Panc1 (cell line): ENCODE measurements around the gene GGCX. TPM values are rescaled to one million over a fixed set of nuclear protein-coding genes. Genes with fewer than 3 reads are reported as not detected.

Experiments used
- ATAC-seq: fragments of 200-7000 bp; cut with Tn5 transposase; 2 replicates; pipeline ENCODE4 v1.9.1; 2020; ENCODE audit warnings: mild to moderate bottlenecking, moderate library complexity
- BruUV-seq: library from RNA; stranded (reverse); fragments of 400-500 nt; replicated peaks from 2 replicates; lab custom pipeline; 2021; lab: Mats Ljungman, UMichigan
- CTCF ChIA-PET: fragments of 300-600 bp; sonication (Branson Sonifier 250); formaldehyde crosslinking; loops from one replicate; lab custom pipeline; 2022; ENCODE audit warnings: antibody characterized with exemption; lab: Charles Lee
- POLR2A ChIA-PET: fragments of 300-600 bp; sonication (Branson Sonifier 250); formaldehyde crosslinking; loops from one replicate; lab custom pipeline; 2022; ENCODE audit warnings: antibody characterized with exemption; lab: Charles Lee
- DNase-seq: peaks from one replicate; pipeline ENCODE4 v3.0.0-alpha.2; 2010; ENCODE audit warnings: low read depth, low spot score
- H3K27ac ChIP-seq: 2 replicates; pipeline ENCODE4 v1.5.1; 2011; ENCODE audit warnings: mild to moderate bottlenecking, low read length, inconsistent platforms
- H3K27me3 ChIP-seq: fragments of 200-500 bp; sonication (Bioruptor generic); 2 replicates; pipeline ENCODE4 v1.6.0; 2014; ENCODE audit warnings: low read length, inconsistent platforms; ENCODE audit not compliant: control insufficient read depth, insufficient read depth
- H3K36me3 ChIP-seq: fragments of 200-500 bp; sonication (Bioruptor generic); 2 replicates; pipeline ENCODE4 v1.5.1; 2014; ENCODE audit warnings: inconsistent platforms, mild to moderate bottlenecking, low read length, moderate library complexity; ENCODE audit not compliant: control insufficient read depth, insufficient read depth
- H3K4me1 ChIP-seq: 2 replicates; pipeline ENCODE4 v1.5.1; 2011; ENCODE audit warnings: inconsistent platforms, mild to moderate bottlenecking, low read length, moderate library complexity; ENCODE audit not compliant: control insufficient read depth, insufficient read depth
- H3K4me3 ChIP-seq, 2 experiments: 2 replicates each; pipeline ENCODE4 v1.5.1; 2011 to 2012; ENCODE audit warnings: low read depth in 2 of 2, low read length in 2 of 2, mild to moderate bottlenecking in 2 of 2, inconsistent platforms in 1 of 2, moderate library complexity in 1 of 2
- H3K9me3 ChIP-seq: fragments of 200-500 bp; sonication (Bioruptor generic); 2 replicates; pipeline ENCODE4 v1.5.1; 2014; ENCODE audit warnings: low read depth, mild to moderate bottlenecking, inconsistent platforms, low read length, moderate library complexity; ENCODE audit not compliant: control insufficient read depth, insufficient read depth
- CTCF ChIP-seq: fragments of 450-650 bp; IDR thresholded peaks from 2 replicates; pipeline ENCODE4 v1.5.1; 2017; ENCODE audit warnings: mild to moderate bottlenecking
- POLR2AphosphoS5 ChIP-seq: IDR thresholded peaks from 2 replicates; pipeline ENCODE4 v1.6.1; 2012; ENCODE audit warnings: mild to moderate bottlenecking, low read depth, low read length, moderate library complexity
- REST ChIP-seq, 2 experiments: IDR thresholded peaks; 2 replicates each; pipeline ENCODE4 v1.6.1; 2011 to 2012; ENCODE audit warnings: low read depth in 2 of 2, control low read depth in 1 of 2, low read length in 1 of 2, mild to moderate bottlenecking in 1 of 2, moderate library complexity in 1 of 2; ENCODE audit not compliant: insufficient read depth in 1 of 2
- SIN3A ChIP-seq: IDR thresholded peaks from 2 replicates; pipeline ENCODE4 v1.6.1; 2012; ENCODE audit warnings: low read depth, mild to moderate bottlenecking, low read length, moderate library complexity, borderline replicate concordance; ENCODE audit not compliant: insufficient read depth
- TCF7L2 ChIP-seq: IDR thresholded peaks from 2 replicates; pipeline ENCODE4 v1.6.1; 2011; ENCODE audit warnings: mild to moderate bottlenecking, low read depth, low read length, inconsistent platforms
- in situ Hi-C: cut with HindIII; loops from 2 replicates; pipeline ENCODE4 v1.10.0; 2016; ENCODE audit warnings: low sequenced_read_pairs, low pct_unique_long_range_greater_than_20kb
- intact Hi-C: fragments of 100-400 bp; cut with micrococcal nuclease; formaldehyde crosslinking; loops from one replicate; pipeline ENCODE4 v1.10.0; 2022; ENCODE audit not compliant: unreplicated experiment
- total RNA-seq: library from RNA; stranded (reverse); gene quantifications from one replicate; pipeline ENCODE4 v1.2.1, GENCODE V29; 2021; ENCODE audit not compliant: unreplicated experiment

GGCX gene
- total RNA-seq, 1 experiment from 2014 or later = 64.1 TPM

GRCh38 chr2:85541262-85541661, 20.0 kb downstream of the GGCX start:
- Histone ChIP-seq H3K9me3 (no peaks in the 10 kb centered on the region), H3K27me3 (no peaks in the 10 kb centered on the region), H3K36me3 (peaks cover 41% of the 10 kb centered on the region), H3K27ac (peak overlapping the region; percentile 100), H3K4me1 (peaks cover 56% of the 10 kb centered on the region), H3K4me3 (peak overlapping the region; percentile 99 to 100)
- intact Hi-C loops = no loop called here
- BruUV-seq = no TSS peak
- no peak for TF ChIP-seq REST (IDR thresholded peaks at IDR 0.05; ENCODE audit: insufficient read depth in 1 of 2, low read depth in 2 of 2, low read length in 1 of 2)
- no peak for TF ChIP-seq TCF7L2
- TF ChIP-seq POLR2AphosphoS5 = peak; percentile 65; the same call in 1 of the 2 replicates
- no peak for TF ChIP-seq SIN3A
- TF ChIP-seq CTCF = no peak
- ATAC-seq (no peak), DNase-seq (no peak)
- POLR2A ChIA-PET = interaction anchor here (0.7 kb wide), 1 partner anchor 111 kb away, joined by 4 read pairs; no protein-coding TSS in a partner anchor
- in situ Hi-C loops = loop anchor here (25.0 kb wide), 1 partner anchor 129 kb away; the partner anchor contains the start of genes CAPG and SH2D6
- CTCF ChIA-PET = interaction anchor here (0.9 kb wide), 1 partner anchor 69 kb away, joined by 3 read pairs; no protein-coding TSS in a partner anchor

- peaks cover 37% of the 10 kb centered on the region for H3K36me3 ChIP-seq
- DNase-seq (no peak), ATAC-seq (no peak)
- intact Hi-C loops (no loop called here), in situ Hi-C loops (loop anchor here (25.0 kb wide), 1 partner anchor 128 kb away; the partner anchor contains the start of genes CAPG and SH2D6)
- POLR2A ChIA-PET = interaction anchor here (0.9 to 3.0 kb wide), 5 partner anchors 16 to 111 kb away, joined by 3 to 16 read pairs (median 8); no protein-coding TSS in a partner anchor
- CTCF ChIA-PET = interaction anchor here (0.6 to 2.3 kb wide), 3 partner anchors 90 to 121 kb away, joined by 3 to 11 read pairs (median 4); no protein-coding TSS in a partner anchor
- peak overlapping the region; percentile 100 for H3K27ac ChIP-seq
- H3K27me3 ChIP-seq = no peaks in the 10 kb centered on the region
- peaks cover 53% of the 10 kb centered on the region for H3K4me1 ChIP-seq
- BruUV-seq = no TSS peak
- TF ChIP-seq TCF7L2 (no peak), POLR2AphosphoS5 (peak; percentile 69)
- H3K4me3 ChIP-seq = peak overlapping the region; percentile 99 to 100
- H3K9me3 ChIP-seq = no peaks in the 10 kb centered on the region
Observed at GRCh38 chr2:85540133-85540648, 21.1 kb downstream of the GGCX start.
